HCT116 (cell line): ENCODE data around the gene CCDC159.

Experiments used
- CEBPB ChIP-seq: IDR thresholded peaks from 2 replicates; pipeline ENCODE4 v1.6.1; 2012; ENCODE audit warnings: low read depth
- CTCF ChIP-seq, 3 experiments: fragments of 200-600 bp in 1 of 3; sonication (generic) in 1 of 3; IDR thresholded peaks in 2 of 3; conservative IDR thresholded peaks in 1 of 3; 2 replicates each; pipeline ENCODE4 v1.5.1; 2012 to 2017; ENCODE audit warnings: low read depth in 2 of 3, low read length in 2 of 3, antibody characterized with exemption in 1 of 3, borderline replicate concordance in 1 of 3, control low read depth in 1 of 3, mild to moderate bottlenecking in 1 of 3, mixed read lengths in 1 of 3, mixed run types in 1 of 3, moderate library complexity in 1 of 3; ENCODE audit not compliant: insufficient read depth in 1 of 3
- EZH2 ChIP-seq: fragments of 200-600 bp; sonication (generic); IDR thresholded peaks from 2 replicates; pipeline ENCODE4 v1.6.1; 2017; ENCODE audit warnings: antibody characterized with exemption, mixed run types
- EZH2phosphoT487 ChIP-seq: fragments of 200-600 bp; IDR thresholded peaks from 2 replicates; pipeline ENCODE4 v1.6.1; 2018; ENCODE audit warnings: antibody characterized with exemption, borderline replicate concordance
- JUND ChIP-seq: IDR thresholded peaks from 2 replicates; pipeline ENCODE4 v1.6.1; 2012
- MAX ChIP-seq: IDR thresholded peaks from 2 replicates; pipeline ENCODE4 v1.6.1; 2012
- POLR2A ChIP-seq: IDR thresholded peaks from 2 replicates; pipeline ENCODE4 v1.7.0; 2011; ENCODE audit warnings: borderline replicate concordance; ENCODE audit not compliant: insufficient read depth, insufficient read length; ENCODE audit errors: extremely low read depth
- POLR2AphosphoS5 ChIP-seq: IDR thresholded peaks from 2 replicates; pipeline ENCODE4 v1.6.1; 2011; ENCODE audit warnings: mild to moderate bottlenecking, low read depth, low read length, moderate library complexity
- RAD21 ChIP-seq: IDR thresholded peaks from 2 replicates; pipeline ENCODE4 v1.6.1; 2012; ENCODE audit warnings: low read depth, mild to moderate bottlenecking
- SIN3A ChIP-seq: IDR thresholded peaks from 2 replicates; pipeline ENCODE4 v1.6.1; 2012; ENCODE audit warnings: low read depth
- SP1 ChIP-seq: IDR thresholded peaks from 2 replicates; pipeline ENCODE4 v1.6.1; 2012; ENCODE audit warnings: low read depth
- TCF7L2 ChIP-seq: IDR thresholded peaks from 2 replicates; pipeline ENCODE4 v1.7.0; 2011; ENCODE audit warnings: borderline replicate concordance, inconsistent platforms; ENCODE audit not compliant: insufficient read depth, insufficient read length; ENCODE audit errors: extremely low read depth
- ZBTB33 ChIP-seq: IDR thresholded peaks from 2 replicates; pipeline ENCODE4 v1.6.1; 2011; ENCODE audit warnings: mild to moderate bottlenecking, low read length, moderate library complexity; ENCODE audit not compliant: insufficient replicate concordance; ENCODE audit errors: extremely low read depth

GRCh38 chr19:11321191-11322126, 24.9 kb upstream of the CCDC159 start:
- TF ChIP-seq CTCF (IDR thresholded peaks at IDR 0.05 in 2 of 3, conservative IDR thresholded peaks at IDR 0.05 in 1 of 3; ENCODE audit: borderline replicate concordance in 1 of 3, insufficient read depth in 1 of 3, low read depth in 2 of 3, low read length in 2 of 3) (peak in 2 of 3 experiments; percentile 30 to 39; a peak in 3 of 6 replicates), JUND (no peak), CEBPB (no peak), RAD21 (peak; percentile 16; the same call in 1 of the 2 replicates), POLR2A (no peak), ZBTB33 (no peak), EZH2 (no peak), MAX (no peak), SP1 (no peak), SIN3A (no peak), POLR2AphosphoS5 (no peak), EZH2phosphoT487 (no peak), TCF7L2 (no peak)
